Fibroblast of the aortic adventitia (primary cell): ENCODE data around the gene PARD3B. TPM values are rescaled to one million over a fixed set of nuclear protein-coding genes. Genes with fewer than 3 reads are reported as not detected.

Source experiments
- DNase-seq: peaks from one replicate; pipeline ENCODE4 v3.0.0-alpha.2; 2010; ENCODE audit warnings: low read depth
- H3K4me3 ChIP-seq: 2 replicates; pipeline ENCODE4 v1.5.1; 2011; ENCODE audit warnings: low read depth, mild to moderate bottlenecking, control low read depth, low read length, moderate library complexity
- CTCF ChIP-seq: IDR thresholded peaks from 2 replicates; pipeline ENCODE4 v1.5.1; 2011; ENCODE audit warnings: mild to moderate bottlenecking, low read length, control low read depth, inconsistent platforms; ENCODE audit not compliant: insufficient read depth
- total RNA-seq: library from RNA; depleted of rRNA; stranded (reverse); fragments of >200 nt; gene quantifications from 2 replicates; pipeline ENCODE4 v1.2.3, GENCODE V29; 2012; ENCODE audit warnings: low replicate concordance

PARD3B gene
- total RNA-seq, 1 donor = 15.9 TPM

- no peak for TF ChIP-seq CTCF
- no peak overlapping the region for H3K4me3 ChIP-seq
- no peak for DNase-seq
Measured at GRCh38 chr2:204571911-204572310, 26.6 kb downstream of the PARD3B start.

- TF ChIP-seq CTCF = no peak
- no peak overlapping the region for H3K4me3 ChIP-seq
- no peak for DNase-seq
Measured at GRCh38 chr2:204573221-204573620, 27.9 kb downstream of the PARD3B start.

GRCh38 chr2:204574486-204574885, 29.2 kb downstream of the PARD3B start:
- no peak overlapping the region for H3K4me3 ChIP-seq
- no peak for TF ChIP-seq CTCF
- DNase-seq = no peak

GRCh38 chr2:204575463-204575862, 30.2 kb downstream of the PARD3B start:
- H3K4me3 ChIP-seq = no peak overlapping the region
- no peak for TF ChIP-seq CTCF
- DNase-seq = no peak

GRCh38 chr2:204576362-204576979, 31.2 kb downstream of the PARD3B start:
- no peak overlapping the region for H3K4me3 ChIP-seq
- no peak for TF ChIP-seq CTCF
- no peak for DNase-seq

- H3K4me3 ChIP-seq = no peak overlapping the region
- no peak for DNase-seq
- TF ChIP-seq CTCF = no peak
Measured at GRCh38 chr2:204578928-204579598, 33.8 kb downstream of the PARD3B start.
